Gastroesophageal sphincter (tissue), 3 donors: Measurements from ENCODE around the gene HBG2.

Source experiments
- CTCF ChIP-seq, 4 experiments: fragments of 200-600 bp in 2 of 4; fragments of 450-650 bp in 2 of 4; sonication (generic) in 1 of 4; IDR thresholded peaks; one replicate each; pipeline ENCODE4 v1.5.1; 2017 to 2019; ENCODE audit warnings: antibody characterized with exemption in 4 of 4, mild to moderate bottlenecking in 2 of 4, moderate library complexity in 2 of 4
- POLR2A ChIP-seq, 2 donors: fragments of 450-650 bp; IDR thresholded peaks; one replicate each; pipeline ENCODE4 v1.6.1; 2017; ENCODE audit warnings: antibody characterized with exemption in 2 of 2, mild to moderate bottlenecking in 2 of 2, moderate library complexity in 1 of 2

DNA sequence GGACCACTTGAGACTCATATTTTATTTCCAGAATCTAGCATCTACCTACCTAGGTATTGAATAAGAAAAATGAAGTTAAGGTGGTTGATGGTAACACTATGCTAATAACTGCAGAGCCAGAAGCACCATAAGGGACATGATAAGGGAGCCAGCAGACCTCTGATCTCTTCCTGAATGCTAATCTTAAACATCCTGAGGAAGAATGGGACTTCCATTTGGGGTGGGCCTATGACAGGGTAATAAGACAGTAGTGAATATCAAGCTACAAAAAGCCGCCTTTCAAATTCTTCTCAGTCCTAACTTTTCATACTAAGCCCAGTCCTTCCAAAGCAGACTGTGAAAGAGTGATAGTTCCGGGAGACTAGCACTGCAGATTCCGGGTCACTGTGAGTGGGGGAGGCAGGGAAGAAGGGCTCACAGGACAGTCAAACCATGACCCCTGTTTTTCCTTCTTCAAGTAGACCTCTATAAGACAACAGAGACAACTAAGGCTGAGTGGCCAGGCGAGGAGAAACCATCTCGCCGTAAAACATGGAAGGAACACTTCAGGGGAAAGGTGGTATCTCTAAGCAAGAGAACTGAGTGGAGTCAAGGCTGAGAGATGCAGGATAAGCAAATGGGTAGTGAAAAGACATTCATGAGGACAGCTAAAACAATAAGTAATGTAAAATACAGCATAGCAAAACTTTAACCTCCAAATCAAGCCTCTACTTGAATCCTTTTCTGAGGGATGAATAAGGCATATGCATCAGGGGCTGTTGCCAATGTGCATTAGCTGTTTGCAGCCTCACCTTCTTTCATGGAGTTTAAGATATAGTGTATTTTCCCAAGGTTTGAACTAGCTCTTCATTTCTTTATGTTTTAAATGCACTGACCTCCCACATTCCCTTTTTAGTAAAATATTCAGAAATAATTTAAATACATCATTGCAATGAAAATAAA lies 29.8 kb downstream of the HBG2 start:
- TF ChIP-seq POLR2A (IDR thresholded peaks at IDR 0.05) (no peak), CTCF (IDR thresholded peaks at IDR 0.05) (no peak)
